ENCODE measurements around the gene CD55.

- TF ChIP-seq NFIC (IDR thresholded peaks at IDR 0.05; ENCODE audit: low read length) (no peak), FOXJ3 (CRISPR knock-in tag; IDR thresholded peaks at IDR 0.05; ENCODE audit: borderline replicate concordance) (no peak), ZNF510 (CRISPR knock-in tag; IDR thresholded peaks at IDR 0.05; ENCODE audit: low read depth) (no peak), SIX1 (CRISPR knock-in tag; IDR thresholded peaks at IDR 0.05; ENCODE audit: borderline replicate concordance) (no peak), ZNF792 (CRISPR knock-in tag; IDR thresholded peaks at IDR 0.05) (no peak), IKZF4 (CRISPR knock-in tag; IDR thresholded peaks at IDR 0.05; ENCODE audit: borderline replicate concordance, low read depth, not compliant biosample characterization) (no peak)
- TF ChIP-seq, protein P1, sequence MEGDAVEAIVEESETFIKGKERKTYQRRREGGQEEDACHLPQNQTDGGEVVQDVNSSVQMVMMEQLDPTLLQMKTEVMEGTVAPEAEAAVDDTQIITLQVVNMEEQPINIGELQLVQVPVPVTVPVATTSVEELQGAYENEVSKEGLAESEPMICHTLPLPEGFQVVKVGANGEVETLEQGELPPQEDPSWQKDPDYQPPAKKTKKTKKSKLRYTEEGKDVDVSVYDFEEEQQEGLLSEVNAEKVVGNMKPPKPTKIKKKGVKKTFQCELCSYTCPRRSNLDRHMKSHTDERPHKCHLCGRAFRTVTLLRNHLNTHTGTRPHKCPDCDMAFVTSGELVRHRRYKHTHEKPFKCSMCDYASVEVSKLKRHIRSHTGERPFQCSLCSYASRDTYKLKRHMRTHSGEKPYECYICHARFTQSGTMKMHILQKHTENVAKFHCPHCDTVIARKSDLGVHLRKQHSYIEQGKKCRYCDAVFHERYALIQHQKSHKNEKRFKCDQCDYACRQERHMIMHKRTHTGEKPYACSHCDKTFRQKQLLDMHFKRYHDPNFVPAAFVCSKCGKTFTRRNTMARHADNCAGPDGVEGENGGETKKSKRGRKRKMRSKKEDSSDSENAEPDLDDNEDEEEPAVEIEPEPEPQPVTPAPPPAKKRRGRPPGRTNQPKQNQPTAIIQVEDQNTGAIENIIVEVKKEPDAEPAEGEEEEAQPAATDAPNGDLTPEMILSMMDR (CRISPR knock-in tag; IDR thresholded peaks at IDR 0.05), result no peak
These were observed 29.8 kb upstream of the CD55 start for GRCh38 chr1:207291723-207292122.
